KMS-11 (cell line): ENCODE data around the gene IGSF10.

Source experiments
- H2AFZ ChIP-seq: fragments of 200-600 bp; sonication (generic); 2 replicates; pipeline ENCODE4 v1.6.1; 2016; ENCODE audit warnings: antibody characterized with exemption, mixed run types, low read depth
- H3K27ac ChIP-seq: fragments of 200-600 bp; sonication (generic); 2 replicates; pipeline ENCODE4 v1.6.1; 2016; ENCODE audit warnings: mild to moderate bottlenecking, mixed run types
- H3K27me3 ChIP-seq: fragments of 200-600 bp; sonication (generic); 2 replicates; pipeline ENCODE4 v1.6.1; 2017; ENCODE audit warnings: mild to moderate bottlenecking, low read depth, mixed run types, moderate library complexity; ENCODE audit not compliant: insufficient read depth
- H3K36me3 ChIP-seq: fragments of 200-600 bp; sonication (generic); 2 replicates; pipeline ENCODE4 v1.6.1; 2017; ENCODE audit warnings: mild to moderate bottlenecking, mixed run types; ENCODE audit not compliant: insufficient read depth
- H3K4me1 ChIP-seq: fragments of 200-600 bp; sonication (generic); 2 replicates; pipeline ENCODE4 v1.6.1; 2016; ENCODE audit warnings: mild to moderate bottlenecking, low read depth, mixed run types; ENCODE audit not compliant: poor library complexity, severe bottlenecking
- H3K4me2 ChIP-seq: fragments of 200-600 bp; sonication (generic); 2 replicates; pipeline ENCODE4 v1.7.0; 2016; ENCODE audit warnings: mild to moderate bottlenecking, mixed run types
- H3K4me3 ChIP-seq: fragments of 200-600 bp; sonication (generic); IDR thresholded peaks from 2 replicates; pipeline ENCODE4 v1.6.1; 2017; ENCODE audit warnings: low read depth, low read length, mixed read lengths; ENCODE audit not compliant: insufficient read depth
- H3K79me2 ChIP-seq: fragments of 200-600 bp; sonication (generic); 2 replicates; pipeline ENCODE4 v1.6.1; 2016; ENCODE audit warnings: low read depth, mixed run types; ENCODE audit not compliant: insufficient read depth
- H3K9ac ChIP-seq: fragments of 200-600 bp; sonication (generic); 2 replicates; pipeline ENCODE4 v1.6.1; 2016; ENCODE audit warnings: mild to moderate bottlenecking, mixed run types
- H4K20me1 ChIP-seq: fragments of 200-600 bp; sonication (generic); 2 replicates; pipeline ENCODE4 v1.6.1; 2016; ENCODE audit warnings: mild to moderate bottlenecking, mixed run types; ENCODE audit not compliant: insufficient read depth
- CTCF ChIP-seq: fragments of 200-600 bp; sonication (generic); conservative IDR thresholded peaks from 2 replicates; pipeline ENCODE4 v1.6.1; 2017; ENCODE audit warnings: low read depth, mild to moderate bottlenecking, antibody characterized with exemption, low read length, moderate library complexity, mixed read lengths

The IGSF10 gene

GRCh38 chr3:151456065-151456464 is 4.8 kb downstream of the IGSF10 start:
- Histone ChIP-seq H2AFZ (no peak overlapping the region), H3K27me3 (no peaks in the 10 kb centered on the region), H3K9ac (no peak overlapping the region), H3K36me3 (no peaks in the 10 kb centered on the region), H3K4me1 (no peaks in the 10 kb centered on the region), H3K4me3 (no peak overlapping the region), H3K79me2 (no peaks in the 10 kb centered on the region), H3K27ac (no peak overlapping the region), H4K20me1 (no peaks in the 10 kb centered on the region), H3K4me2 (no peak overlapping the region)
- TF ChIP-seq CTCF, result no peak

GRCh38 chr3:151452841-151453240 is 8.0 kb downstream of the IGSF10 start:
- no peaks in the 10 kb centered on the region for H3K79me2 ChIP-seq
- H3K27me3 ChIP-seq, result no peaks in the 10 kb centered on the region
- no peak overlapping the region for H3K4me2 ChIP-seq
- H3K4me1 ChIP-seq, result no peaks in the 10 kb centered on the region
- no peak overlapping the region for H2AFZ ChIP-seq
- H3K27ac ChIP-seq, result no peak overlapping the region
- no peaks in the 10 kb centered on the region for H4K20me1 ChIP-seq
- no peak overlapping the region for H3K9ac ChIP-seq
- H3K36me3 ChIP-seq, result no peaks in the 10 kb centered on the region
- H3K4me3 ChIP-seq, result no peak overlapping the region
- TF ChIP-seq CTCF, result no peak

GRCh38 chr3:151452368-151452767 is 8.5 kb downstream of the IGSF10 start:
- H2AFZ ChIP-seq, result no peak overlapping the region
- H3K4me2 ChIP-seq, result no peak overlapping the region
- no peaks in the 10 kb centered on the region for H3K27me3 ChIP-seq
- H3K4me3 ChIP-seq, result no peak overlapping the region
- H3K9ac ChIP-seq, result no peak overlapping the region
- H3K36me3 ChIP-seq, result no peaks in the 10 kb centered on the region
- peaks cover under 1% of the 10 kb centered on the region for H3K4me1 ChIP-seq
- no peaks in the 10 kb centered on the region for H4K20me1 ChIP-seq
- no peak for TF ChIP-seq CTCF
- H3K79me2 ChIP-seq, result no peaks in the 10 kb centered on the region
- H3K27ac ChIP-seq, result no peak overlapping the region

GRCh38 chr3:151446002-151446340 is 14.9 kb downstream of the IGSF10 start:
- Histone ChIP-seq H3K79me2 (no peaks in the 10 kb centered on the region), H3K4me3 (peak overlapping the region; percentile 11), H3K36me3 (no peaks in the 10 kb centered on the region), H3K4me1 (peaks cover 49% of the 10 kb centered on the region), H3K27me3 (no peaks in the 10 kb centered on the region), H3K27ac (peak overlapping the region; percentile 69), H3K4me2 (peak overlapping the region; percentile 65), H2AFZ (peak overlapping the region; percentile 20; the same call in 1 of the 2 replicates), H3K9ac (no peak overlapping the region), H4K20me1 (no peaks in the 10 kb centered on the region)
- TF ChIP-seq CTCF, result no peak
